Omental fat pad (tissue), 4 donors: ENCODE measurements around the gene RRAGD. TPM values are rescaled to one million over a fixed set of nuclear protein-coding genes. Genes with fewer than 3 reads are reported as not detected.

Source experiments
- ATAC-seq: fragments of 150-250 bp; one replicate; pipeline ENCODE4 v1.9.1; 2016; ENCODE audit warnings: mild to moderate bottlenecking, moderate library complexity; ENCODE audit not compliant: low FRiP score
- DNase-seq: peaks from one replicate; pipeline ENCODE4 v3.0.0-alpha.2; 2019; ENCODE audit warnings: low spot score
- total RNA-seq, 4 donors: library from RNA; depleted of rRNA; stranded (reverse); fragments of >200 nt; gene quantifications; one replicate each; pipeline ENCODE4 v1.1.0, GENCODE V29; 2016
- TF ChIP-seq, protein P1 (sequence below), 3 donors: fragments of 450-650 bp; IDR thresholded peaks; one replicate each; pipeline ENCODE4 v1.5.1; 2016 to 2017; ENCODE audit warnings: antibody characterized with exemption in 3 of 3, mild to moderate bottlenecking in 3 of 3, moderate library complexity in 2 of 3

RRAGD gene
- total RNA-seq, 4 donors from 2014 or later = 11.8 to 41.8 (median 16.5) TPM

GRCh38 chr6:89449193-89449592 lies 37.1 kb upstream of the RRAGD start:
- TF ChIP-seq, protein P1, sequence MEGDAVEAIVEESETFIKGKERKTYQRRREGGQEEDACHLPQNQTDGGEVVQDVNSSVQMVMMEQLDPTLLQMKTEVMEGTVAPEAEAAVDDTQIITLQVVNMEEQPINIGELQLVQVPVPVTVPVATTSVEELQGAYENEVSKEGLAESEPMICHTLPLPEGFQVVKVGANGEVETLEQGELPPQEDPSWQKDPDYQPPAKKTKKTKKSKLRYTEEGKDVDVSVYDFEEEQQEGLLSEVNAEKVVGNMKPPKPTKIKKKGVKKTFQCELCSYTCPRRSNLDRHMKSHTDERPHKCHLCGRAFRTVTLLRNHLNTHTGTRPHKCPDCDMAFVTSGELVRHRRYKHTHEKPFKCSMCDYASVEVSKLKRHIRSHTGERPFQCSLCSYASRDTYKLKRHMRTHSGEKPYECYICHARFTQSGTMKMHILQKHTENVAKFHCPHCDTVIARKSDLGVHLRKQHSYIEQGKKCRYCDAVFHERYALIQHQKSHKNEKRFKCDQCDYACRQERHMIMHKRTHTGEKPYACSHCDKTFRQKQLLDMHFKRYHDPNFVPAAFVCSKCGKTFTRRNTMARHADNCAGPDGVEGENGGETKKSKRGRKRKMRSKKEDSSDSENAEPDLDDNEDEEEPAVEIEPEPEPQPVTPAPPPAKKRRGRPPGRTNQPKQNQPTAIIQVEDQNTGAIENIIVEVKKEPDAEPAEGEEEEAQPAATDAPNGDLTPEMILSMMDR (IDR thresholded peaks at IDR 0.05) = no peak
- no peak for ATAC-seq
- DNase-seq = no peak

GRCh38 chr6:89443658-89444057 lies 31.6 kb upstream of the RRAGD start:
- TF ChIP-seq, protein P1 (IDR thresholded peaks at IDR 0.05) = no peak

GRCh38 chr6:89440200-89440599 lies 28.1 kb upstream of the RRAGD start:
- DNase-seq (no peak), ATAC-seq (no peak)
- TF ChIP-seq, protein P1 (IDR thresholded peaks at IDR 0.05) = no peak

More at GRCh38 chr6:89443658-89444057, 31.6 kb upstream of the RRAGD start:
- DNase-seq (no peak), ATAC-seq (no peak)

DNA sequence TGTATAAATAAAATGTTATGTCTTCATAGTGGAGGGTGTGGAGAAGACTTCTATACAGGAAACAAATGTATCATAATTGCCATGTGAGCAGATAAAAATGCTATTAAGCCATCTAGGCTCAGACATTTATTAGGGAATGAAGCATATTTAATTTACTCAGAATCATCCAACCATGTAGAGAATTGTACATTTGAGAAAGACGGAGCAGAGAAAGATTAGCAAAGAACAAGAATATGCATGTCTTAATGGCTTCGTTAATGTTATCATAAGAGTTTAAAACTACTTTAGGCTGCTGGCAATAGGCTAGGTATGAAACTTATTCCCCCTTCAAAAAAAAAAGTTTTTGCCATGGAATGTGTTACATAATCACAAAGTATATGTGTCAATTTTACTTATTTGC lies 26.9 kb upstream of the RRAGD start:
- TF ChIP-seq, protein P1 (IDR thresholded peaks at IDR 0.05) = no peak
- ATAC-seq (no peak), DNase-seq (no peak)

GRCh38 chr6:89438248-89438647 lies 26.2 kb upstream of the RRAGD start:
- TF ChIP-seq, protein P1 (IDR thresholded peaks at IDR 0.05) = no peak
- no peak for ATAC-seq
- no peak for DNase-seq

DNA sequence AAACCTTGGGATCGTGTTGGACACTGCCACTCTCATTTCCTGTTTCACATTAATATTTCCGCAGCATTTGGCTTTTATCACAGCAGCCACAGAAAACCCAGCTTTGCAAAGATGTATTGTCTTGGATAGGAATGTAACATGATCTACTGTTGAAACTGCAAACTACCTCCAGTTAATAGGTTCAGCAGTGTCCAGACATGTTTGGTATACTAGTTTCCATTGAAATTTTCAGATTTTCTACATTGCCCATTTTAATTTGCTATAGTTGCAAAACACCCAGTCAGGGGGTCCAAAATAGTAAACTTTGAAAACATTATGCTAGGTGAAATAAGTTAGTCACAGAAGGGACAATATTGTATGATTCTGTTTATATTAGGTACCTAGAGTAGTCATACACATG lies 24.2 kb upstream of the RRAGD start:
- TF ChIP-seq, protein P1 (IDR thresholded peaks at IDR 0.05) = no peak
- DNase-seq (no peak), ATAC-seq (no peak)

DNA sequence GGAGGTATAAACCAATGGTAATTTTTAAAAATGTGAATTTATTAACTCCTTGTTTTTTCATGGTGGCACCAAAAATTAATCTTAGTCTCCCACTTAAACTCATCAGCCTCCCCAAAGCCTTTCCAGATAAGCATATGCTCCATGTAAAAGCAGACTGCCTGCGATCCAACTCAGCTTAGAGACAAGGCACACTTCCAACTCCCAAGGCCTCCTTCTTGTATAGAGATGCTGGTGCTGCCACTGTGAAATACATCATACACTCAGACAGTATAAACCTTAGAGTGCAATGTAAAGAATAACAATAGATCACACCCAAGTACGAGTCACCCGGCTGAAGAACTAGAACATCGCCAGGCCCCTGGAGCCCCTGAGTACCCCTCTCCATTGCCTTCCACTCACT lies 22.9 kb upstream of the RRAGD start:
- TF ChIP-seq, protein P1 (IDR thresholded peaks at IDR 0.05) = no peak
- ATAC-seq (no peak), DNase-seq (no peak)
